IMR-90 (cell line): ENCODE results near the gene DIPK1A.

ENCODE experiments used
- CHD1 ChIP-seq: IDR thresholded peaks from 2 replicates; pipeline ENCODE4 v1.6.1; 2012; ENCODE audit warnings: low read depth, low read length, improper control_type of control experiment
- TF ChIP-seq, protein P1 (sequence below): fragments of 150-350 bp; IDR thresholded peaks from 2 replicates; pipeline ENCODE4 v1.6.1; 2017; ENCODE audit warnings: mild to moderate bottlenecking, antibody characterized with exemption, low read length, low read depth

DNA sequence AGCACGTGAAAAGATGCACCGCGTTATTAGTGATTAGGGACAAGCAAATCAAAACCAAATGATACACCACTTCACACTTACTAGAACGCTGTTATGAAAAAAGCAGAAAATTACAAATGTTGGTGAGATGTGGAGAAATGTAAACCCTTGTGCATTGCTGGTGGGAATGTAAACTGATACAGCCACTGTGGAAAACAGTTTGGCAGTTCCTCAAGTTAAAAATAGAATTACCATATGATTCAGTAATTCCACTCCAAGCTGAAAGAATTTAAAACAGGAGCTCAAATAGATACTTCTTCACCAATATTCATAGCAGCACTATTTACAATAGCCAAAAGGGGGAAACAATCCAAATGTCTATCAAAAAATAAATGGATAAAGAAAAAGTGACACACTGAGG lies 166.1 kb downstream of the DIPK1A start:
- no peak for TF ChIP-seq CHD1
- TF ChIP-seq, protein P1, sequence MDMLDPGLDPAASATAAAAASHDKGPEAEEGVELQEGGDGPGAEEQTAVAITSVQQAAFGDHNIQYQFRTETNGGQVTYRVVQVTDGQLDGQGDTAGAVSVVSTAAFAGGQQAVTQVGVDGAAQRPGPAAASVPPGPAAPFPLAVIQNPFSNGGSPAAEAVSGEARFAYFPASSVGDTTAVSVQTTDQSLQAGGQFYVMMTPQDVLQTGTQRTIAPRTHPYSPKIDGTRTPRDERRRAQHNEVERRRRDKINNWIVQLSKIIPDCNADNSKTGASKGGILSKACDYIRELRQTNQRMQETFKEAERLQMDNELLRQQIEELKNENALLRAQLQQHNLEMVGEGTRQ, result no peak
